Lower lobe of right lung (tissue), 2 donors: Measurements from ENCODE around the gene NECAB2. TPM values are rescaled to one million over a fixed set of nuclear protein-coding genes. Genes with fewer than 3 reads are reported as not detected.
"Not testable (repeated sequence)": the region's sequence is repeated elsewhere in the genome, so short reads cannot be mapped to it uniquely, and the experiment has no call there.

Experiments used
- ATAC-seq, 2 donors: fragments of 200-7000 bp; cut with Tn5 transposase; one replicate each; pipeline ENCODE4 v1.9.1; 2020 to 2022; ENCODE audit warnings: mild to moderate bottlenecking in 2 of 2, moderate library complexity in 2 of 2
- DNase-seq: peaks from one replicate; pipeline ENCODE4 v3.0.0-alpha.2; 2020
- H3K27ac ChIP-seq: fragments of 200-600 bp; one replicate; pipeline ENCODE4 v1.8.0; 2022
- H3K27me3 ChIP-seq: fragments of 200-600 bp; one replicate; pipeline ENCODE4 v1.8.0; 2022; ENCODE audit warnings: low read depth
- H3K36me3 ChIP-seq: fragments of 200-600 bp; one replicate; pipeline ENCODE4 v1.8.0; 2022; ENCODE audit warnings: mild to moderate bottlenecking
- H3K4me1 ChIP-seq: fragments of 200-600 bp; one replicate; pipeline ENCODE4 v1.8.0; 2022
- H3K4me3 ChIP-seq: fragments of 200-600 bp; one replicate; pipeline ENCODE4 v1.8.0; 2022; ENCODE audit warnings: mild to moderate bottlenecking
- H3K9me3 ChIP-seq: fragments of 200-600 bp; one replicate; pipeline ENCODE4 v1.8.0; 2022
- CTCF ChIP-seq: fragments of 200-600 bp; IDR thresholded peaks from one replicate; pipeline ENCODE4 v1.8.0; 2022; ENCODE audit warnings: antibody characterized with exemption, mild to moderate bottlenecking
- intact Hi-C: fragments of 100-400 bp; cut with DNase I; formaldehyde crosslinking; loops from one replicate; pipeline ENCODE4 v1.11.0; 2022
- total RNA-seq: library from RNA; stranded (reverse); fragmentation: NEBNext Ultra II Directional; extraction: Animal tissue kit (Norgen Biotek cat#: 25700); gene quantifications from one replicate; pipeline ENCODE4 v1.2.1, GENCODE V29; 2021
- donor health status: DM: no; HTN: yes; CAD: no; lungs with severe emphysema.

Gene NECAB2
- total RNA-seq, 1 donor from 2014 or later: 0.44 TPM

- intact Hi-C loops: no loop called here
- Histone ChIP-seq H3K36me3 (no peaks in the 10 kb centered on the region), H3K4me3 (no peak overlapping the region), H3K4me1 (no peaks in the 10 kb centered on the region), H3K27ac (no peak overlapping the region), H3K27me3 (no peaks in the 10 kb centered on the region), H3K9me3 (no peaks in the 10 kb centered on the region)
- TF ChIP-seq CTCF: no peak
- ATAC-seq (no peak), DNase-seq (no peak)
These were observed 29.8 kb upstream of the NECAB2 start for GRCh38 chr16:83937922-83938885.

GRCh38 chr16:83939266-83939855, 28.7 kb upstream of the NECAB2 start:
- H3K4me1 ChIP-seq: no peaks in the 10 kb centered on the region
- no peak for TF ChIP-seq CTCF
- DNase-seq (no peak), ATAC-seq (no peak)
- H3K9me3 ChIP-seq: no peaks in the 10 kb centered on the region
- no peak overlapping the region for H3K27ac ChIP-seq
- no peaks in the 10 kb centered on the region for H3K36me3 ChIP-seq
- no peaks in the 10 kb centered on the region for H3K27me3 ChIP-seq
- intact Hi-C loops: no loop called here
- H3K4me3 ChIP-seq: no peak overlapping the region

- no peaks in the 10 kb centered on the region for H3K4me1 ChIP-seq
- ATAC-seq: no peak
These were observed 27.9 kb upstream of the NECAB2 start for GRCh38 chr16:83940119-83940518.

GRCh38 chr16:83940630-83941378, 27.2 kb upstream of the NECAB2 start:
- TF ChIP-seq CTCF: no peak
- ATAC-seq (no peak), DNase-seq (no peak)
- Histone ChIP-seq H3K27me3 (no peaks in the 10 kb centered on the region), H3K4me3 (no peak overlapping the region), H3K36me3 (no peaks in the 10 kb centered on the region), H3K4me1 (no peaks in the 10 kb centered on the region), H3K9me3 (no peaks in the 10 kb centered on the region), H3K27ac (no peak overlapping the region)
- intact Hi-C loops: no loop called here

More at GRCh38 chr16:83940119-83940518, 27.9 kb upstream of the NECAB2 start:
- TF ChIP-seq CTCF: no peak
- H3K9me3 ChIP-seq: no peaks in the 10 kb centered on the region
- intact Hi-C loops: no loop called here
- no peak for DNase-seq
- H3K4me3 ChIP-seq: no peak overlapping the region
- H3K27me3 ChIP-seq: no peaks in the 10 kb centered on the region
- no peak overlapping the region for H3K27ac ChIP-seq
- no peaks in the 10 kb centered on the region for H3K36me3 ChIP-seq

- H3K27ac ChIP-seq, H3K4me3 ChIP-seq, H3K36me3 ChIP-seq, ATAC-seq, H3K4me1 ChIP-seq, intact Hi-C loops, DNase-seq, H3K9me3 ChIP-seq, H3K27me3 ChIP-seq: not testable (repeated sequence)
These were observed 26.5 kb upstream of the NECAB2 start for GRCh38 chr16:83941546-83941945.
